ENCODE measurements around the gene TBL1X. TPM values are rescaled to one million over a fixed set of nuclear protein-coding genes. Genes with fewer than 3 reads are reported as not detected.
"Not testable (repeated sequence)": the region's sequence is repeated elsewhere in the genome, so short reads cannot be mapped to it uniquely, and the experiment has no call there.

The TBL1X gene
- total and polyA plus RNA-seq, 12 donors: 1.8 to 14.1 (median 9.8) TPM

- ATAC-seq (no peak), DNase-seq (no peak)
- no peaks in the 10 kb centered on the region for H3K9me3 ChIP-seq
- H3K4me1 ChIP-seq: peaks cover 0 to 5% (median 0%) of the 10 kb centered on the region in 9 donors
- no peak overlapping the region for H3K4me3 ChIP-seq
- H3K27ac ChIP-seq: peak overlapping the region in 1 of 10 donors; percentile 36
- 90 to 93% methylated on average over 7 to 8 of the region's 8 CpGs for WGBS, 2 donors
- H3K36me3 ChIP-seq: no peaks in the 10 kb centered on the region
- no peak for TF ChIP-seq CTCF (IDR thresholded peaks at IDR 0.05)
- intact Hi-C loops (cut with DNase I): loop anchor here in 2 of 10 donors (5.0 to 10.0 kb wide), 2 partner anchors 102 to 474 kb away; no protein-coding TSS in a partner anchor
- peaks cover 0 to 19% (median 0%) of the 10 kb centered on the region in 7 donors for H3K27me3 ChIP-seq
Observed at GRCh38 chrX:9456250-9457074, 8.4 kb upstream of the TBL1X start.

DNA sequence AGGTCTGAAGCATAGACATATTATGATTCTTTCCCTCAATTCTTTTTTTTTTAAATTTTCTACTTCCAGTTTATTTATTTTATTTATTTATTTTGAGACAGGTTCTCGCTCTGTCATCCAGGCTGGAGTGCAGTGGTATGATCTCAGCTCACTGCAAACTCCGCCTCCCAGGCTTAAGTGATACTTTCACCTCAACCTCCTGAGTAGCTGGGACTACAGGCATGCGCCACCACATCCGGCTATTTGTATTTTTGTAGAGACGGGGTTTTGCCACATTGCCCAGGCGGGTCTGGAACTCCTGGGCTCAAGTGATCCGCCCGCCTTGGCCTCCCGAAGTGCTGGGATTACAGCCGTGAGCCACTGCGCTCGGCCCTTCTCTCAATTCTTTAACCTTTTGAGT, 6.8 kb upstream of the TBL1X start:
- H3K4me1 ChIP-seq: peaks cover 0 to 15% (median 3%) of the 10 kb centered on the region in 9 donors
- 94 to 95% methylated on average over 12 of the region's 12 CpGs for WGBS, 2 donors
- DNase-seq, H3K27ac ChIP-seq, ATAC-seq, H3K4me3 ChIP-seq, H3K9me3 ChIP-seq, H3K36me3 ChIP-seq: not testable (repeated sequence)
- H3K27me3 ChIP-seq: peaks cover 0 to 30% (median 0%) of the 10 kb centered on the region in 7 donors
- intact Hi-C loops (cut with DNase I): loop anchor here in 2 of 10 donors (5.0 to 10.0 kb wide), 2 partner anchors 103 to 476 kb away; no protein-coding TSS in a partner anchor

- Histone ChIP-seq H3K36me3 (no peaks in the 10 kb centered on the region), H3K4me1 (peaks cover 0 to 21% (median 4%) of the 10 kb centered on the region in 9 donors), H3K4me3 (no peak overlapping the region), H3K9me3 (no peaks in the 10 kb centered on the region), H3K27ac (no peak overlapping the region), H3K27me3 (peaks cover 0 to 36% (median 0%) of the 10 kb centered on the region in 7 donors)
- intact Hi-C loops (cut with DNase I): loop anchor here in 2 of 10 donors (5.0 to 10.0 kb wide), 2 partner anchors 104 to 476 kb away; no protein-coding TSS in a partner anchor
- no peak for TF ChIP-seq CTCF (IDR thresholded peaks at IDR 0.05)
- ATAC-seq (no peak), DNase-seq (no peak)
- 54 to 55% methylated on average over 2 of the region's 2 CpGs for WGBS, 2 donors
Observed at GRCh38 chrX:9458516-9459078, 6.3 kb upstream of the TBL1X start.

DNA sequence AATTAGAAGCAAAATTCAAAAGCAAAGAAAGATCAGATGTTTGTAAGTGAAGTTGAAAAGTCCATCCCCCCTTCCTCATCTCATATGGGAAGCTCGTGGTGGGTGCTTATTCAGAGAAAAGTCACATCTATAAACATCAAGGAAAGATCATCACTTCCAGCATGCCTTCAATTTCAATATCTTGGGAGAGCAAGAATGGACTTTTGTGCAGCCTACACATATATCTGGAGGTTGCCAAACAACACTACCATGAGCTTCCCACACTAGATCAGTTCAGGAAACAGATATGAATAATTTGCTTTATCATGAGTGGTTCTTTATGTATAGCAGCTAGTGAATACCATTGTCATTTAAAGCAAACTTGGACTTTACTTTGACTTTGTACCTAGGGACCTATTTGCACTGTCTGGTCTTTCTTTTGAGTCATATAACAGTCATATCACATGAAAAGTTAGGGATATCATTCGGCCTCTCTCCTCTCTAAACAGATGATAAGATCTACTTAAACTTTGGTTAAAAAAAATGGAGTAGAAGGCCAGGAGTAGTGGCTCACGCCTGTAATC, 5.6 kb upstream of the TBL1X start:
- Histone ChIP-seq H3K27ac (no peak overlapping the region), H3K4me1 (peaks cover 0 to 28% (median 4%) of the 10 kb centered on the region in 9 donors), H3K36me3 (no peaks in the 10 kb centered on the region), H3K9me3 (no peaks in the 10 kb centered on the region), H3K27me3 (peaks cover 0 to 43% (median 0%) of the 10 kb centered on the region in 7 donors), H3K4me3 (no peak overlapping the region)
- ATAC-seq: no peak
- intact Hi-C loops (cut with DNase I): loop anchor here in 2 of 10 donors (5.0 to 10.0 kb wide), 2 partner anchors 104 to 477 kb away; no protein-coding TSS in a partner anchor
- WGBS, 2 donors: 82 to 85% methylated on average over 3 of the region's 3 CpGs
- no peak for TF ChIP-seq CTCF (IDR thresholded peaks at IDR 0.05)
- no peak for DNase-seq
